D341Med (cell line): ENCODE data around the gene AGAP1.
A peak's percentile ranks its signal among the peaks of the same experiment; 100 is the strongest.

Experiments
- DNase-seq: peaks from one replicate; pipeline ENCODE4 v3.0.0; 2012; ENCODE audit warnings: low spot score

The AGAP1 gene

GRCh38 chr2:235769046-235769445 lies 275.2 kb downstream of the AGAP1 start:
- no peak for DNase-seq

GRCh38 chr2:235770909-235771820 lies 277.3 kb downstream of the AGAP1 start:
- DNase-seq = no peak

- DNase-seq = no peak
Observed at GRCh38 chr2:235773188-235773928, 279.5 kb downstream of the AGAP1 start.

GRCh38 chr2:235774153-235774870 lies 280.5 kb downstream of the AGAP1 start:
- no peak for DNase-seq

GRCh38 chr2:235776531-235776930 lies 282.7 kb downstream of the AGAP1 start:
- no peak for DNase-seq

GRCh38 chr2:235779444-235779896 lies 285.6 kb downstream of the AGAP1 start:
- DNase-seq = peak; percentile 83

- no peak for DNase-seq
Observed at GRCh38 chr2:235780401-235780800, 286.6 kb downstream of the AGAP1 start.

GRCh38 chr2:235781775-235782174 lies 287.9 kb downstream of the AGAP1 start:
- no peak for DNase-seq

- no peak for DNase-seq
Observed at GRCh38 chr2:235784788-235785187, 290.9 kb downstream of the AGAP1 start.

- DNase-seq = no peak
Observed at GRCh38 chr2:235789552-235789951, 295.7 kb downstream of the AGAP1 start.

GRCh38 chr2:235793163-235793752 lies 299.4 kb downstream of the AGAP1 start:
- DNase-seq = peak; percentile 52

- no peak for DNase-seq
Observed at GRCh38 chr2:235799281-235799680, 305.4 kb downstream of the AGAP1 start.

- no peak for DNase-seq
Observed at GRCh38 chr2:235802542-235802941, 308.7 kb downstream of the AGAP1 start.

GRCh38 chr2:235803028-235803427 lies 309.2 kb downstream of the AGAP1 start:
- DNase-seq = no peak

GRCh38 chr2:235804676-235805075 lies 310.8 kb downstream of the AGAP1 start:
- no peak for DNase-seq

- DNase-seq = no peak
Observed at GRCh38 chr2:235806986-235807750, 313.3 kb downstream of the AGAP1 start.

GRCh38 chr2:235808366-235808765 lies 314.5 kb downstream of the AGAP1 start:
- no peak for DNase-seq

GRCh38 chr2:235810252-235810651 lies 316.4 kb downstream of the AGAP1 start:
- DNase-seq = no peak

GRCh38 chr2:235810846-235811245 lies 317.0 kb downstream of the AGAP1 start:
- DNase-seq = no peak

- no peak for DNase-seq
Observed at GRCh38 chr2:235811446-235812184, 317.8 kb downstream of the AGAP1 start.
